T-helper 1 cell treated with Interleukin-12 subunit alpha and Interleukin-12 subunit beta and Interleukin-4 antibody, amounts not matched to agents 30 ng/mL and 1 ng/mL, for 36 hours (primary cell): ENCODE measurements around the gene P4HTM. TPM values are rescaled to one million over a fixed set of nuclear protein-coding genes. Genes with fewer than 3 reads are reported as not detected.

Experiments used
- total RNA-seq: library from RNA; stranded (reverse); gene quantifications from 2 replicates; pipeline ENCODE4 v1.2.3, GENCODE V29; 2022

Gene P4HTM
- total RNA-seq, 1 donor from 2014 or later, result 48.9 TPM

Other genes starting within 250 kb of the P4HTM start
- 27.5 and 29.7 TPM in 2 replicates for gene PRKAR2A, start 142.4 kb upstream of the P4HTM start, total RNA-seq
- 34.7 and 38.6 TPM in 2 replicates for gene SLC25A20, start 91.4 kb upstream of the P4HTM start, total RNA-seq
- gene ARIH2, start 71.4 kb upstream of the P4HTM start, total RNA-seq, result 128 and 137 TPM in 2 replicates
- 148 and 151 TPM in 2 replicates for gene WDR6, start 17.1 kb downstream of the P4HTM start, total RNA-seq
- gene DALRD3, start 28.3 kb downstream of the P4HTM start, total RNA-seq, result 22.2 and 23.1 TPM in 2 replicates
- 119 and 120 TPM in 2 replicates for gene NDUFAF3, start 31.9 kb downstream of the P4HTM start, total RNA-seq
- 157 and 161 TPM in 2 replicates for gene IMPDH2, start 39.2 kb downstream of the P4HTM start, total RNA-seq
- 150 TPM in 2 replicates for gene QRICH1, start 103.8 kb downstream of the P4HTM start, total RNA-seq
- 207 and 215 TPM in 2 replicates for gene QARS1, start 114.5 kb downstream of the P4HTM start, total RNA-seq
- gene USP19, start 130.6 kb downstream of the P4HTM start, total RNA-seq, result 71.7 and 75.0 TPM in 2 replicates
- not detected in 2 replicates for gene LAMB2, start 142.8 kb downstream of the P4HTM start, total RNA-seq
- gene CCDC71, start 176.1 kb downstream of the P4HTM start, total RNA-seq, result 25.1 and 26.3 TPM in 2 replicates
- 2.0 and 2.6 TPM in 2 replicates for gene KLHDC8B, start 181.4 kb downstream of the P4HTM start, total RNA-seq